ENCODE measurements around the gene KCNQ1.

KCNQ1 gene

DNA sequence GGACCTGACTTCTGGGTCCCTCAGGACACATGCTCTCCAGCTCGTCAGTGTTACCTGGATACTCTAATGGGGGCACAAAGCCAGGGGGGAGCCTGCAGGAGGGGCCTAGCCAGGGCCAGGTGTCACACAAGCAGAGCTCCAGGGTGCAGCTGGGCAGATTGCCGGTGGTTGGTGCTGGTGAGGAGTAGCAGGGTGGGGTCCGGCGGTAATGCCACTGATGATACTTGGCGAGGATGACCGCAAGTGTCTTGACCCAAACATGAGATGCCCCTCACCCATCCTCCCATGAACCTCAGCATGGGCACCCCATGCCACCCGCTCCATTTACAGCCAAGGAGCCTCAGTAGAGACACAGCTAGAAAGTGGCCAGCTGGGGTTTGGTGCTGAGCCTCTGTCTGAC, 270.1 kb downstream of the KCNQ1 start:
- no peak for DNase-seq (ENCODE audit: low read depth)

DNA sequence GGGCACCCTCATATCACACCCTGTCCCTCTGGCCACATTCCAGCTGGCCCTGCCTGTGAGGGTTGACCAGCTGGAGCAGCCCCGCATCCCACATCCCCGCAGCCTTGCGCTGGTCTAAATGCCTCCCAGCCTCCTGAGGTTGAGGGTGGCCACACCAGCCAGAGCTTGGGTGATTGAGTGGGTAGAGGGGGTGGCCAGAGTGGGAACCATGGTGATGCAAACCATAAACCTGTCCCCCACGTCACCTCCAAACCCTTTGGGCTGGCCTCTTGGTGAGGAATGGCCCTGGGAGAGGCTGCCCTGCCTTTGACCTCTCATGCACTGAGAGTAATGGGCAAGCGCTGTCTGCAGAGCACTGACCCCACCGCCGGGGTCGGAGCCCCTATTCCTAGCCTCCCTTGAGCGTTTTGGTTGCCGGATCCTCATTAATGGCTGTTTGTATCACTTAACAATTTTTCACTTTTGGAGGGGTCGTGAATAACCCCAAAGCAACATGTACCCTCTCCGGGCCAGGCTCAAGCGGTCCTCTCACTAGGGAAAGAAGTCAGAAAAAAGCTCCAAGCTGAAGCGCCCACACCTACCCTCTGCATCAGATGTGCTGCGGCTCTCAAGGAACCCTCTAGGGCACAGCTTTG, 271.0 kb downstream of the KCNQ1 start:
- no peak for DNase-seq (ENCODE audit: low read depth)

DNA sequence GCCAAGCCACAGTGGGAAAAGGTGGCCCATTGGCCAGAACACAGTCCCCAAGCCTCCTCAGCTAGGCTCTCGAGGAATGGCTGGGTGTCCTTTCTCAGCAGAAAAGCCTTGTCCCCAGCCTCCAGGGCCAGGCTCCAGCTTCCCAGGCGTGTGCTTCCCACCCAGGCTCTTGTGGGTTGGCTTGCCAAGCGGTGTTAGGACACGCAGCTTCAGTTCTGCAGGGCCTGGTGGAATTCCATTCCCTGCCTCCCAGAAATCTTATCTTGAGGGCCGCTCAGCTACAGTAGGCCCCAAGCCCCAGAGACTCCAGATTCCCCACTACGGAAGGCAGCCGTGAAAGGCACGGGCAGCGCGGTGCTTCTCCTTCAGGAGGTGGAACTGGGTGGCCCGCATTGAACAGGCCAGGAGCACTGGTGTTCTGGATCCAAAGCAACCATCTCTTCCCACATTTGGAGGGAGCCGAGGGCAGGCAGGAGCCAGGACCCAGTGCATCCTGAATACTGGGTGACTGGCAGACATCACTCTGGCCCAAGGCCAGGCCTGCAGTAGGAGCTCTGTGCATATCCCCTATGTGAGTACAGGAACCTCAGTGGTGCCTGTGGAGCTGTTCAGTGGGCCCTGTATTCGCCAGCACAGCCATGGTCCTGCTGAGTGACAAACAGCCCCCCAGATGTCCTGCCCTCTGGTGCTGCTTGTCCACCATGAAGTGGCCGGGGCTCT, 271.7 kb downstream of the KCNQ1 start:
- no peak for DNase-seq (ENCODE audit: low read depth)

DNA sequence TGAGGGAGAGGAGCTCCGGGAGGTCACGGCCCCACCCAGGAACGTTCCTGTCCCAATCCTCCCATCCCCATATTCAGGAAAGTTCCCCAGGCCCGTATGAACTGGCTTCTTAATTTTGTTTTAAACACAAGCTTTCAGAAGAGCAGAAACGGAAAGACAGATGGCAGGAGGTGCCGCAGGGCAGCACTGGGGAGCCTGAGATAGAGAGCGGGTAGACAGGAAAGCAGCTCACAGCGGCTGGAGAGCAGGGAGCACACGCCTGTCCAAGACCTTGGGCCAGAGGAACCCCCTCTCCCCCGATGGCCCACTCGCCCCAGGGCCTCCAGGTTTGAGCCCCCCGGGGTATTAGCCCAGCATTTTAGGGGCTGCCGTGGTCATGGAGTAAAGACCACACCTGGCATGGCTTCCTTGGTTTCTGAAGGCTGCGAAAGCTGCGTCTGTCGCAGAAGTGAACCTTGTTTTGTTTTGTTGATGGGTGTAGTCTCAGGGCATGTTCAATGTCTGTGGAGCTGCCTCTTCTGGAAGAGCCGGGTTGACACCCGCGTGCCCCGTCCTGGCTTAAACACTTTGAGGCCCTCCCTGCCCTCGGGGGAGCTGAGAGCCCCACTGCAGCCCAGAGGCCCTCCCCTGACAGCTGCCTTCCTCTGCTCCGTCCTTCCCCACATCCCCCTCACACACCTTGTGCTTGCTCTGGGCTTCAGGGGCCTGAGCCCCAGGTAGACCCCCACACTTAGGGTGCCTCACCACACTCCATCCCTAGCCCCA, 272.9 kb downstream of the KCNQ1 start:
- no peak for DNase-seq (ENCODE audit: low read depth)

DNA sequence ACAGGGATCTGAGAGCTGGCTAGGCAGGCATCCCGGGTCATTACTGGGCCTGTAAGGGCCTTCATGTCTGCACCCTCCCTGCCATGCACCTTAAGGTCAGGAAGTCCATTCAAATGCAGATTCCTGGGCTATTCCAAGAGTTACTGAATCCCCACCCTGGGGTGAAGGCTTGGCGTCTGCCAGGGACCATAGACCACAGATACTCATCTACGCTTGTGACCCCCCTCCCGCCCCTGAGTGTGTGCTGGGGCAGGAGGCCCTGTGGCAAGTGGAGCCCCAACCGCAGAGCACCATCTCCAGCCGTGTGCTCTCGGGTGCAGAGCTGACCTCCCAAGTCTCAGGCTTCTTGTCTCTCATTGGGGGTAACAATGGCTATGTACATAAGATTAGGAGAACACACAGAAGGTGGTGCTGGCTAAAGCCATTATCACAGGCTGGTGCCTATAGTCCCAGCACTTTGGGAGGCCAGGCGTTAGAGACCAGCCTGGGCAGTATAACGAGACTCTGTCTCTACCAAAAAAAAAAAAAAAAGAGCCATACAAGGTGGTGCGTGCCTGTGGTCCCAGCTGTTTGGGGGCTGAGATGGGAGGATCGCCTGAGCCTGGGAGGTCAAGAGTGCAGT, 274.1 kb downstream of the KCNQ1 start:
- DNase-seq (ENCODE audit: low read depth), result no peak

DNA sequence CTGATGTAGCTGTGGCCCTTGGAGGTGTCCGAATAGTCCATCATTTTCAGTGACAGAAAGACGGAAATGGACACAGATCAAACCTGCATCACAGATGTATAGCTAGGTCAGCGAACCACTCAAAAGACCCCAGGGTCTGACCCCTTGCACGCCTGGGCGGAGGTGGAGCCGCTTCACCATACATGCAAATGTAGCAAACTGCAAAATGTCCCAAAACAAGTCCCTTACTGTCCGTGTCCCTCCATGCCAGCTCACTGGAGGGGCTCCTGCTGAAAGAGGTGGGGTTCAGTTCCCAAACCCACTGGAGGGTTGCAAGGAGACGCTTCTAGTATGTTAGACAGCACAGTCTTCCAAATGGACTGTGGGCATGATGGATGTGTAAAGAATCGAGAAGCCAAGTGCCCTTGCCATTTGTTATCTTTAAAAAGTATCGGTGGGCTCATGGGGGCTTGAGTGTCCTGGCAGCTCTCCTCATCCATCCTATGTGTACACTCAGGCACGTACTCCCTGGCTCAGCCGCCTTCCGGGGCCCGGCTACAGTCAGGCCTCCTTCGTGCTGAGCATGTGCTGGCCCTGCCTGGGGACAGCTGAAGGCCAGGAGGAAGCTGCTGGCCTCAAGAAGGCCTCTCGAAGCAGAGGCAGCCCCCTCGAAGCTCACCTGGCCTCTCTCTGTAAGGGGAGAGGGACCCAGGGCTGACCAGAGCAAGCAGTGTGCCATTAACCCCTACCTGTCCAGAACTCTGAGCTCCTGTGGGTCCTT, 275.2 kb downstream of the KCNQ1 start:
- no peak for DNase-seq (ENCODE audit: low read depth)

DNA sequence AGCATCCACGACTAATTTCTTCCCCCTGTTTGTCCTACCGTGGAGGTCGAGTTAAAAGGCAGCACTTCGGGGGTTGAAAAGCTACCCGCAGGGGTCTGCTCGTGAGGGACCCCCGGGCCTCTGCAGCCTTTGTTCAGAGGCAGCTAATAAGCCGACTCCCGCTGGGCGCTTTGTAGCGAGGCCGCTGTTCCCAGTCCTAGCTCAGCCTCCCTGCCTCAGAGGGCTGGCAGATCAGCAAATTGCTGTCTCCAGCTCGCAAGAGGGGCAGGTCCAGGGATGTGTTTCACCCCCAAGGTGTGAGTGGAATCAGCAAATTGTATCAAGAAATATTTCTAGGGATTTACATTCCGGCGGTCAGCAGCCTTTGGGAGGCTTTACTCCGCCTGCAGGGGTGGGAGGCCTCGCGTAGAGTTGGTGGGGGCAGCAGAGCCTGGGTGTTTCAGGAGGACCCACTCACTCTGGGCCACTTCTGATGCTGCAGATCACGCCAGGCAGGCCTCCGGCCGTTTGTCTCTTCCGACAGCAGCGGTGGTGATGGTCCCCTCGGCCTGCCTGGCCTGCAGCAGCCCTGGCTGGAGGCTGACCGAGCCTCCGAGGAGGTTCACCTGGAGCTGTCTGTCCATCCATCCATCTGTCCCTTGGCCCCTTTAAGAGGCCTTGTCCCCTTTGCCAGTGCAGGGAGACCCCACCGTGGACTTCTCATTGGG, 276.6 kb downstream of the KCNQ1 start:
- DNase-seq (ENCODE audit: low read depth), result no peak

DNA sequence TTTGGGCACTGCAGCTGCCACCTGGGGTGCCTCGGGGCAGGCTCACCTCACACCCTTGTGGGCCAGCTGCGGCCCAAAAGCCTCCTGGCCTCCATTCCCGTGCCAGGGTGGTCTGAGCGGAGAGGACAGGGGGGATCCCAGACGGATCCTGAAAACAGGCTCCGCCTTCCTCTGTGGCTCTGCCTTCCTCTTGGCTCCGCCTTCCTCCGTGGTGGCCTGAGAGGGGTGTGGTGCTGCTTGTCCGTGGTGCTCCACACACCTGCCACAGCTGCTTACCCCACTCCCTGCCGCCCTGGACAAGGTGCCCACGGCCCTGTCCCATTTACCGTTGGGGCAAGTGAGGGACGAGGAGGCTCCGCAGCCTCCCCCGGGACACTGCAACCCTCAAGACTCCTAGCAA, 278.1 kb downstream of the KCNQ1 start:
- DNase-seq (ENCODE audit: low read depth), result no peak

DNA sequence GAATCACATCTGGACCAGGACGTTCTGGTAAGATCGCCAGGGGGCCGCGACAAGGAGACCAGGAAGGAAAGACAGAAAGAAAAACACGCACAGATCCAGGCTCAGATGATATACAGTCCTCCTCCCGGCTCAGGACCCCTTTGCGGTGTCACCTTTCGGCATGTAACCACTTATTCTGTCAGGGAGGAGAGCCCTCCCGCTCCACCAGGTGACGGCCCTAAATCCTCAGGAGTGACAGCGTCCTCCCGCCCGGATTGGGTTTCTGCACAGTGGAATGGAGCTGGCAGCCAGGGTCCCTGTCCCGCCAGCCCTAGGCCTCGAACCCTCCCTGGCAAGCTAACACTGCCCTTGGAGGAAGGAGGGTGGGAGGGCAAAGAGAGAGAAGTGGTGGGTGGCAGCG, 279.3 kb downstream of the KCNQ1 start:
- no peak for DNase-seq (ENCODE audit: low read depth)

DNA sequence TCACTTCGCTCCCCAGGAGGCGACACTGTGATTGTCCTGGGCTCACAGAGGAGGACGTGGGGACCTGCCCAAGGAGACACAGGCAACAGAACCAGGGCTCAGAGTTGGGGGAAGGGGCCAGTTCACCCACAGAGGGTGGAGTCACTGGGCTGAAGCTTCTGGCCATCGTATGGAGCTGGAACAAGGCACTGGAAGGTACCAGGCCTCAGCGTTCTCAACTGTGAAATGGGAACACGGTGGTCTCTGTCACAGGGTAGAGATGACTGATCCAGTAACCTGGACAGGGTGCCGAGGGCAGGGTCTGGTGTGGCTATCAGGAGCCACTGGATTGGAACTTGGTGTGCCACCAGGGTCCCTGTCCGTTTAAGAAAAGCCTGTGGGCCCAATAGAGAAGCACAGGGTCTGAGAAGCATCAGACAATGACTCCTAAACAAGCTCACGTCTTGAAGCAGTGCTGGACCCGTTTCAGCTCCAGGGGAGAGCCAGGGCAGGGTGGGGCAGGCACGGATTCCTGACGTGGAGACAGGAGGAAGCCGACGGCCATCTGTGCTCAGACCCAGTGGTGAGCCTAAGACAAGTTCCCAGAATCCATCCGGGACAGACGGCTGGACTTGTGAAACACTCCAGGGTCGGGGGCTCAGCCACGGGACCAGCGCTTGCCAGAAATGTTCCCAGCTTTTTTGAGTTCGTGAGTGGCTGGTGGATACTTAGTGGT, 280.0 kb downstream of the KCNQ1 start:
- no peak for DNase-seq (ENCODE audit: low read depth)

DNA sequence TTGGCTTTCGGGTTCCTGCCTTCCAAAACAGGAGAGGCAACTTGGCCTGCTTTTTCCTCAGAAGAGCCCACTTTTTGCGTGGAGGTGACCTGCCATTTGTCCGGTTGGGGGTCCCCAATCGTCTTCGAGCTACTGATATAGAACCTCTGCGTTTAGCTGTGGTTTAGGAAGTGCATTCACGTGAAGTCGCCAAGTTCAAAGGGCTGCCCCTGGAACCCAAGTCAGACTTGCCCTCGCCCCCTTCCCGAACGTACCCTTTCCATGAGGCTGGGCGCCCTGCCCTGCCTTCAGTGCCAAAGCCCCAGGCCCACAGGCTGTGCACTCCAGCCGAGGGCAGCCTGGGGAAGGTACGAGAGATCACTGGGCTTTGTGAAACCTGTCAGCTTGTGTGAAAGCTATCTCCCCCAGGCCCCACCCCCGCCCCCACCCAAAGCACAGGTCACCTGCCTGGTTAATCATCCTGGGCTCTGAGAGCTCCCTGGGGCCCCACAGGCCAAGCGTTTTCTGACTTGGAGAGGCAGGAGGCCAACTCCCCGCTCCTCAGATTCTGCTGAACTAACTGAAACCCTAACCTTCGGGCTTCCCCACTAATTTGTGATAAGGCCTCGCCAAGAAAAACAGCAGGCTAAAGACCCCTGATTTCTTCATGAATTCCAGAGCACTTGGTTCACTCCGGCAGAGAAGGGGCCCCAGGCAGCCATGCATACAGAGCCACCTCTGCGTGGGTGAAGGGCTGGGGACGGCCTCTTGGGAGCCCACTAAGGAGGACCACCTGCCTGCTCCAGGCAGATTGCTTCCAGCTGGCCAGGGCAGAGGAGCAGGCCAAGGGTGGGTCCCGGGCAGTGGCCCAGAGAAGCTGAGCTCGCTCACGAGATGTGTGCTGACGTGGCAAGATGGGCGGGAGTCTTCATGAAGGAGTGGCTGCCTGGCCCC, 280.8 kb downstream of the KCNQ1 start:
- no peak for DNase-seq (ENCODE audit: low read depth)

DNA sequence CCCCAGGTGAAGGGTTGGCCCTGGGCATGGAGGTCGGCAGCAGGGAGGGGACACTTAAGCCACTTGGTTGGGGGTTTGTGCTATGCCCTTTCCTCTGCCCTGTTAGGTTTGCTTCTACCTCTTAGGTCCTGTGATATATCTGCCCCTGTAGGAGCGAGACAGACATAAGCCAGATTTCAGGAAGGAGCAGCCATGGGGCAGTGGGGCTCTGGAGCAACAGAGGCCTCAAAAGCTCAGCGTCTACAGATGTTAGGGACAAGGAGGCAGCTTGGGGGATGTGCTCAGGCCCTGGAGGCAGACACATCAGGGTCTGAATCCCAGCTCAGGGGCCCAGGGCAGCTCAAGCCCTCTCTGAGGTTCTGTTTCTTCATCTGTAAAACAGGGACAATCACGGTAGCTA, 282.2 kb downstream of the KCNQ1 start:
- DNase-seq (ENCODE audit: low read depth), result no peak

DNA sequence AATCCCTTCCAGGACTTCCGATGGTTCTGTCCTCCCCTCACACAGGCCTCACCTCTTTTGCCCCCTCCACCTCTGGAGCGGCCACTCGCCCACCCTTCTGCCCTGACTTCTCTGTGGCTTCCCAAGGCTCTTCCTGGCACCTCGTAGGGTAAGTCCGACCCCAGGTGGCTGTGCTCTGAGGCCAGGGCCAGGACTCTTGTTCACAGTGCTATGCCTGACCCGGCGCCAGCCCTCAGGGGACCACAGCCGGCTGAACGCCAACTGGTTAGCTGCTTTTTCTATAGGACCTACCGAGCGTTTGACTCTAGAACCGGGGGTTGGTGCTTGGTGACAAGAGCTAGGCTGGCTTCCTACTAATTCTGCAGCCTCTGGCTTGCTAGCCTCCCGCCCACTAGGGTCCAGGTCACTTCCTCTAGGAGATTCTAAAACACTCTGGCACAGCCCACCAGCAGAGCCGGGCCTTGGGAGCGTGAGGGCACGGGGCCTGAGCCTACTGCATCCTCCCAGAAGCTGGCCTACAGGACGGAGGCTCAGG, 283.4 kb downstream of the KCNQ1 start:
- no peak for DNase-seq (ENCODE audit: low read depth)

DNA sequence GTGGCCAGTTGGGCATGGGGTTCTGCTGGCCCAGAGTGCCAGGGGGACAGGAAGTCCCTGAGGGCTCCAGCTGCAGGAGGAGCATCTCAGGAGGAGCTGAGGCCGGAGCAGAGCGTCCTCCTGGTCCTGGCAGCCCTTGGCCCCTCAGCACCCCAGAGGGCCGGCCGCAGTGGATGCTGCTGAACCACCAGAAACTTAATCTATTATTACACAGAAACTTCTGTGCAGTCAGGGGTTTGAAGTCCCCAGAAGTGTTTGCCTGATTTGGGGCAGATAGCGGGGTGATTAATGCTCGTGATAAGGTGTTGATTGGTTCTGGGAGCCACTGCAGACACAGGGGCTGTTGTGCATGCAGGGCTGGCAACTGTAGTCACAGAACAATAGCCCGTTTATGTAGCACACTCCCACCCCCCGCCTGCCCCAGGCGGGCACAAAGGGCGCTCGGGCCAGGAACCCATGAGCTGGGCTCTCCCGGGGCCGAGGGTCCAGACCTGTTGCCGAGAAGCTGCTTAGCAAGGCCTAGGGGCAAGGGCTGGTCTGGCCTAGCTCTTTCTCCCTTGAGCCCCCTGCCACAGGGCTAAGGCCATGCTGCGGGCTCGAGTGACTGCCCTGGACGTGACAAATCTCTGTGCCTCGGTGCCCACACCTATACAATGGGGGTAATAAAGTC, 284.0 kb downstream of the KCNQ1 start:
- DNase-seq (ENCODE audit: low read depth), result no peak

DNA sequence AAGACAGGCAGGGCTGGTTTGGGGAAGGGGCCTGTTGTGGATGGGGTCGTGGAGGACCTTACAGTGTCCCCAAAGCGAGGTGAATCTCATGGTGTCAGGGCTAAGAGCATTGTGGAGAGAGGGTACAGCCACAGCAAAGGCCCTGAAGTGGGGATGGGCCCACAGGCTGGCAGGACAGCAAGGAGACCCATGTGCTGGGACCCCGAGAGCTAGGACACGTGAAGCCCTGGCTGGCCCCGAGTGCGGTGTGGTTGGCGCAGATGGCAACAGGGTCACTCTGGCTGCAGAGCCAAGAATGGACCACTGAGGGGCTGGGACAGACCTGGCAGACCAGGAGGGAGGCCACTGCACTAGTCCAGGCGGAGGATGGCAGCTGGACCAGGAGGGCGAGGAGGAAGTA, 285.0 kb downstream of the KCNQ1 start:
- DNase-seq (ENCODE audit: low read depth), result no peak

DNA sequence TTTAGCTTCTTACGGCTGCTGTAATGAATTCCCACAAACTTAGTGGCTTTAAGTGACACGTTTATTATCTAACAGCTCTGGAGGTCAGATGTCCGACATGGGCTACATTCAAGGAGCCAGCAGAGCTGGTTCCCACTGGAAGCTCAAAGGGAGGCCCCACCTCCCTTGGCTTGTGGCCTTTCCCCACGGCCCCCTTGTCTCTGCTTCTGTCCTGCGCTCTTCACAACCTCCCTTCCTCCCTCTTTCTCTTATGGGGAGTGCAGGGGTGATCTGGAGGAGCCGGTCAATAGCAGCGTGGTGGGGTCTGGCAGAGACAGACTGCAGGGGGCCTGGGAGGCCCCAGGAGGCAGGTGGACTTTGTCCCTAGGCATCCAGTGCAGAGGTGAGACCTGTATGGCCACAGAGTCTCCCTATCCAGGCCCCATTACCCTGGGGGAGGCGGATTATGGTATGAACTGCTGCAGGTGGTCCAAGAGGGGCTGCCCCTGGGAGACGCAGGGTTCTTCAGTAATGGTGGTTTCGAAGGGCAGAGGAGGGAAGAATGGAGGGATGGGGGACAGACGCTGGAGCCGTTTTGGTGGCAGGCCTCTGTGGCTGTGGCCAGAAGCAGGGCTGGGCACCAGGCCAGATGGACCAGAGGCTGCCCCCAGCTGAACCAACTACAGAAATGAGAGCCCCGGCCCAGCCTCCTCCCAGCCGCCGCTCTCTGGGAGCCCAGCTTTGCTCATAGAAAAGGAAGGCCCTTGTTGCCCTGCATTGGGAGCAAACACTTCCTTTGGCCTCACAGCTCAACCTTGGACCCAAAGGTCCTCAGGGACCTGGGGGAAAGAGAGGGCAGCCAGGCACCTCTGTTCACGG, 285.7 kb downstream of the KCNQ1 start:
- DNase-seq (ENCODE audit: low read depth), result no peak

All from activated T-helper 1 cell treated with Interleukin-2 at 50 U/mL for 16 hours (primary cell).